Sigmoid colon (tissue), 4 donors: ENCODE data around the gene CCNF.

Source experiments
- CTCF ChIP-seq, 4 experiments: fragments of 450-650 bp in 3 of 4; fragments of 200-600 bp in 1 of 4; IDR thresholded peaks; one replicate each; pipeline ENCODE4 v1.5.1; 2016 to 2019; ENCODE audit warnings: antibody characterized with exemption in 4 of 4, mild to moderate bottlenecking in 3 of 4, moderate library complexity in 2 of 4
- EP300 ChIP-seq, 4 donors: sonication (generic); formaldehyde crosslinking; IDR thresholded peaks; one replicate each; pipeline ENCODE4 v1.6.1; 2017; ENCODE audit warnings: antibody characterized with exemption in 4 of 4
- POLR2A ChIP-seq, 2 donors: fragments of 450-650 bp; IDR thresholded peaks; one replicate each; pipeline ENCODE4 v1.6.1; 2016; ENCODE audit warnings: antibody characterized with exemption in 2 of 2, mild to moderate bottlenecking in 2 of 2, moderate library complexity in 2 of 2
- POLR2AphosphoS5 ChIP-seq, 4 donors: sonication (generic); formaldehyde crosslinking; IDR thresholded peaks; one replicate each; pipeline ENCODE4 v1.6.1; 2017; ENCODE audit warnings: antibody characterized with exemption in 4 of 4

DNA sequence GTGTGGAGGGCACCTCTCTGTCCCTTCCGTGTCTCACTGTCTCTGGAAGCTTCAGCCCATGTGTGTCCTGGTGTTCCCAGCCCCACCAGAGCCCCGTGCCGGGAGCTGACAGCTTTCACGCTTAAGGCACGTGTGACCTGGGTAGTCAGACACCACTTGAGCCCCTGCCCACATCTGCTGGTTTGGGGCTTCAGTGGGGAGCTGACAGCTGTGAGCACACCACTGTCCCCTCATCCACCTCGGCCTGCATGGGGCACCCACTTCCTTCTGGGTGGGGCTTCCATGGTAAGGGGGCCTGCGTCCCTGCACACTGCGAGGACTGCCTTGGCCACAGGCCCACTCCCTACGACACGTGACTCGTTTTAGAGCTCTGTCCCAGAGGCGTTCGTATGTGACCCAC, 28.0 kb downstream of the CCNF start:
- no peak for TF ChIP-seq POLR2AphosphoS5 (IDR thresholded peaks at IDR 0.05)
- no peak for TF ChIP-seq POLR2A (IDR thresholded peaks at IDR 0.05)
- no peak for TF ChIP-seq CTCF (IDR thresholded peaks at IDR 0.05)
- no peak for TF ChIP-seq EP300 (IDR thresholded peaks at IDR 0.05)
